Measurements from ENCODE around the gene EFHC1.

DNA sequence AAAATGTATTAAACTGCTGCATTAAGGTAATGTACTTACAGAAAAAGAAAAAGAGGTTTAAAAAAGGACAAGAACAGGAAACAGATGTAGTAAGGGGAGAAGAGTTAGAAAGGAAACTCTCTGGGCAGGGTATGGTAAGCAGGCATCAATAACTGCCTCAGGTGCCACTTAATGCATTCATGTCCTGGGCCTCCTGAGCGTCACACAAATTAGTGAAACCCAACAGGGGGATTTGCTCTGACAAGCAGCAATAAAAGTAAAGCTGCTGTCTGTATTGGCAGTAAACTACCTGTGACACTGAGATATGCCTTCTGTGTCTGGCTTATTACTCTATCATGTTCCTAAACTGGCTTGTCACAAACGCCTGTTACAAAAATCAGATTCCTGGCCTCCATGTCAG lies 1.5 kb upstream of the EFHC1 start:
- TF ChIP-seq, protein P1, sequence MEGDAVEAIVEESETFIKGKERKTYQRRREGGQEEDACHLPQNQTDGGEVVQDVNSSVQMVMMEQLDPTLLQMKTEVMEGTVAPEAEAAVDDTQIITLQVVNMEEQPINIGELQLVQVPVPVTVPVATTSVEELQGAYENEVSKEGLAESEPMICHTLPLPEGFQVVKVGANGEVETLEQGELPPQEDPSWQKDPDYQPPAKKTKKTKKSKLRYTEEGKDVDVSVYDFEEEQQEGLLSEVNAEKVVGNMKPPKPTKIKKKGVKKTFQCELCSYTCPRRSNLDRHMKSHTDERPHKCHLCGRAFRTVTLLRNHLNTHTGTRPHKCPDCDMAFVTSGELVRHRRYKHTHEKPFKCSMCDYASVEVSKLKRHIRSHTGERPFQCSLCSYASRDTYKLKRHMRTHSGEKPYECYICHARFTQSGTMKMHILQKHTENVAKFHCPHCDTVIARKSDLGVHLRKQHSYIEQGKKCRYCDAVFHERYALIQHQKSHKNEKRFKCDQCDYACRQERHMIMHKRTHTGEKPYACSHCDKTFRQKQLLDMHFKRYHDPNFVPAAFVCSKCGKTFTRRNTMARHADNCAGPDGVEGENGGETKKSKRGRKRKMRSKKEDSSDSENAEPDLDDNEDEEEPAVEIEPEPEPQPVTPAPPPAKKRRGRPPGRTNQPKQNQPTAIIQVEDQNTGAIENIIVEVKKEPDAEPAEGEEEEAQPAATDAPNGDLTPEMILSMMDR (IDR thresholded peaks at IDR 0.05), result no peak
- no peak for TF ChIP-seq POLR2A (IDR thresholded peaks at IDR 0.05)
